ENCODE measurements around the gene KRTAP16-1.
"Not testable (repeated sequence)": the region's sequence is repeated elsewhere in the genome, so short reads cannot be mapped to it uniquely, and the experiment has no call there.

DNA sequence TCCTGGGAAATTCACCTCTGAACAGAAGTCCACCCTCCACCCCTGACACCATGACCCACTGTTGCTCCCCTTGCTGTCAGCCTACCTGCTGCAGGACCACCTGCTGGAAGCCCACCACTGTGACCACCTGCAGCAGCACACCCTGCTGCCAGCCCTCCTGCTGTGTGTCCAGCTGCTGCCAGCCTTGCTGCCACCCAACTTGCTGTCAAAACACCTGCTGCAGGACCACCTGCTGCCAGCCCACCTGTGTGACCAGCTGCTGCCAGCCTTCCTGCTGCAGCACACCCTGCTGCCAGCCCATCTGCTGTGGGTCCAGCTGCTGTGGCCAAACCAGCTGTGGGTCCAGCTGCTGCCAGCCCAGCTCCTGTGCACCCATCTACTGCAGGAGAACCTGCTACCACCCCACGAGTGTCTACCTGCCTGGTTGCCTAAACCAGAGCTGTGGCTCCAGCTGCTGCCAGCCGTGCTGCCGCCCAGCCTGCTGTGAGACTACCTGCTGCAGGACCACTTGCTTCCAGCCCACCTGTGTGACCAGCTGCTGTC lies 33.4 kb downstream of the KRTAP16-1 start, which contains the start of gene KRTAP9-7:
- TF ChIP-seq, protein P1, sequence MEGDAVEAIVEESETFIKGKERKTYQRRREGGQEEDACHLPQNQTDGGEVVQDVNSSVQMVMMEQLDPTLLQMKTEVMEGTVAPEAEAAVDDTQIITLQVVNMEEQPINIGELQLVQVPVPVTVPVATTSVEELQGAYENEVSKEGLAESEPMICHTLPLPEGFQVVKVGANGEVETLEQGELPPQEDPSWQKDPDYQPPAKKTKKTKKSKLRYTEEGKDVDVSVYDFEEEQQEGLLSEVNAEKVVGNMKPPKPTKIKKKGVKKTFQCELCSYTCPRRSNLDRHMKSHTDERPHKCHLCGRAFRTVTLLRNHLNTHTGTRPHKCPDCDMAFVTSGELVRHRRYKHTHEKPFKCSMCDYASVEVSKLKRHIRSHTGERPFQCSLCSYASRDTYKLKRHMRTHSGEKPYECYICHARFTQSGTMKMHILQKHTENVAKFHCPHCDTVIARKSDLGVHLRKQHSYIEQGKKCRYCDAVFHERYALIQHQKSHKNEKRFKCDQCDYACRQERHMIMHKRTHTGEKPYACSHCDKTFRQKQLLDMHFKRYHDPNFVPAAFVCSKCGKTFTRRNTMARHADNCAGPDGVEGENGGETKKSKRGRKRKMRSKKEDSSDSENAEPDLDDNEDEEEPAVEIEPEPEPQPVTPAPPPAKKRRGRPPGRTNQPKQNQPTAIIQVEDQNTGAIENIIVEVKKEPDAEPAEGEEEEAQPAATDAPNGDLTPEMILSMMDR (conservative IDR thresholded peaks at IDR 0.05; ENCODE audit: low read length): not testable (repeated sequence)
- not testable (repeated sequence) for TF ChIP-seq EZH2phosphoT487 (IDR thresholded peaks at IDR 0.05; ENCODE audit: borderline replicate concordance)

Data from Loucy (cell line).